GM21423 (cell line): ENCODE measurements around the gene JADE2.

ENCODE experiments used
- ATAC-seq: cut with Tn5 transposase; IDR thresholded peaks from one replicate; pipeline ENCODE4 v1.9.1; 2021; ENCODE audit warnings: mild to moderate bottlenecking, moderate library complexity; ENCODE audit not compliant: unreplicated experiment

The JADE2 gene

DNA sequence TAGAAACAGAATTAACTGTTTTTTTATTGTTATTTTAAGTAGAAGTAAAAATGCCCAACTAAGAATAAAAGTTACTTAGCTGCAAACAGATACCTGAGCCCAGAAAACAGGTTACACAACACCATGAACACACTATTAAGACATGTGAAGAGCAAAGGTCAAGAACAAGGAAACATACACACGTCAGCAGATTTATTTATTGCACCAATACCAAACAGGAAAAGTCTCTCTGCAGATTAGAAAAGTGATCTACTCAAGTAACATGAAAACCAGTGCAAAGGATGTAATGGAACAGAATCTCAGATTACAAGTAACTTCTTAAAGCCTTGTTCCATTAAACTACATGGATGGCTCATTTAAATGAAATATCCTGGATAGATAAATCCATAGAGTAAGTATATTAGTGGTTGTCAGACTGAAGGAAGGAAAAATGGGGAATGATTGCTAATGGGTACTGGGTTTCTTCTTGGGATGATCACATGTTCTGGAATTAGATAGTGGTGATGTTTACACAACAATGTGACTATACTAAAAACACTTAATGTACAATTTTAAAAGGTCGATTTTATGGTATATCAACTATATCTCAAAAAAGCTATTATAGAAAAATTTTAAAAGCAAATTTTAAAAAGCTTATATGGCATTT is 101.0 kb downstream of the JADE2 start:
- no peak for ATAC-seq
